Pancreas (tissue), 10 donors: ENCODE results near the gene SPIRE1. TPM values are rescaled to one million over a fixed set of nuclear protein-coding genes. Genes with fewer than 3 reads are reported as not detected.
"Not testable (repeated sequence)": the region's sequence is repeated elsewhere in the genome, so short reads cannot be mapped to it uniquely, and the experiment has no call there.

ENCODE experiments used
- ATAC-seq, 4 donors: fragments of 200-7000 bp; cut with Tn5 transposase; one replicate each; pipeline versions ENCODE4 v1.8.0 to v1.9.1; 2020; ENCODE audit warnings: mild to moderate bottlenecking in 4 of 4, moderate library complexity in 4 of 4
- DNase-seq, 6 donors: peaks; one replicate each; pipeline ENCODE4 v3.0.0-alpha.2; 2020
- FAIRE-seq: peaks from 2 replicates; lab custom pipeline; 2012; peaks lifted over from hg19 to GRCh38; lab: Jason Lieb, UNC
- H3K27ac ChIP-seq, 4 donors: fragments of 200-600 bp; sonication (generic); 1 replicate in 3 of 4; 2 replicates in 1 of 4; pipeline versions ENCODE4 v1.5.0 to v1.8.0; 2020
- H3K27me3 ChIP-seq, 4 donors: fragments of 200-600 bp; one replicate each; pipeline ENCODE4 v1.8.0; 2021
- H3K36me3 ChIP-seq, 3 donors: fragments of 200-600 bp; sonication (generic) in 1 of 3; one replicate each; pipeline versions ENCODE4 v1.5.0 to v1.8.0; 2020 to 2021
- H3K4me1 ChIP-seq, 3 donors: fragments of 200-600 bp; one replicate each; pipeline ENCODE4 v1.8.0; 2021
- H3K4me3 ChIP-seq, 4 donors: fragments of 200-600 bp; sonication (generic) in 2 of 4; one replicate each; pipeline versions ENCODE4 v1.5.0 to v1.8.0; 2020 to 2021
- H3K9me3 ChIP-seq, 4 donors: fragments of 200-600 bp; one replicate each; pipeline ENCODE4 v1.8.0; 2021
- CTCF ChIP-seq, 4 donors: fragments of 200-600 bp; sonication (generic) in 3 of 4; IDR thresholded peaks; one replicate each; pipeline versions ENCODE4 v1.5.0 to v1.8.0; 2021; ENCODE audit warnings: antibody characterized with exemption in 4 of 4
- WGBS, 2 donors: extraction: QIAGEN DNeasy Blood & Tissue Kit; methylation state at CpG; one replicate each; pipeline ENCODE4 v1.1.7; 2013; 5-methylcytosine and 5-hydroxymethylcytosine counted together
- intact Hi-C, 3 donors: fragments of 100-400 bp; cut with DNase I; formaldehyde crosslinking; loops; one replicate each; pipeline versions ENCODE4 v1.11.1 to v1.14.2; 2022
- polyA plus RNA-seq, 2 donors: library from polyadenylated mRNA; stranded (reverse); fragments of 200-250 nt; gene quantifications; one replicate each; pipeline ENCODE4 v1.2.3, GENCODE V29; 2013
- total RNA-seq, 6 donors: library from RNA; stranded (reverse); fragmentation: NEBNext Ultra II Directional in 4 of 6; extraction: Animal tissue kit (Norgen Biotek cat#: 25700) in 4 of 6; gene quantifications; one replicate each; pipeline versions ENCODE4 v1.2.1 to v1.2.4, GENCODE V29; 2021 to 2023
- donor health status: healthy with polysubstance abuse.
- donor health status: DM: no; HTN: no; CAD: no; lungs with moderate emphysema.
- donor health status: DM: no; HTN: no; CAD: no.
- donor health status: control.
- donor health status: control.
- donor health status: Bipolar disorder and iron deficiency.
- donor health status: DM: yes; HTN: yes; CAD: no.
- donor health status: DM: no; HTN: no; CAD: no.
- donor health status: DM: no; HTN: no; CAD: no.
- donor health status: DM: yes; HTN: yes; CAD: no.

The SPIRE1 gene
- total and polyA plus RNA-seq, 8 donors: 2.9 to 17.6 (median 10.0) TPM

GRCh38 chr18:12485479-12486105, 172.3 kb downstream of the SPIRE1 start:
- no peak for TF ChIP-seq CTCF (IDR thresholded peaks at IDR 0.05)
- no peak overlapping the region for H3K27ac ChIP-seq
- H3K4me3 ChIP-seq: no peak overlapping the region
- H3K9me3 ChIP-seq: no peaks in the 10 kb centered on the region
- H3K4me1 ChIP-seq: no peaks in the 10 kb centered on the region
- 90 to 96% methylated on average over 5 of the region's 5 CpGs for WGBS, 2 donors
- no peak for FAIRE-seq
- intact Hi-C loops: no loop called here
- no peaks in the 10 kb centered on the region for H3K36me3 ChIP-seq
- no peaks in the 10 kb centered on the region for H3K27me3 ChIP-seq
- ATAC-seq: no peak
- DNase-seq: no peak

- H3K27ac ChIP-seq, H3K9me3 ChIP-seq, H3K4me1 ChIP-seq, FAIRE-seq, H3K27me3 ChIP-seq, intact Hi-C loops, DNase-seq, ATAC-seq, H3K4me3 ChIP-seq, H3K36me3 ChIP-seq: not testable (repeated sequence)
- 95% methylated on average over 10 of the region's 10 CpGs for WGBS, 2 donors
These were observed 176.0 kb downstream of the SPIRE1 start for GRCh38 chr18:12481915-12482314.

DNA sequence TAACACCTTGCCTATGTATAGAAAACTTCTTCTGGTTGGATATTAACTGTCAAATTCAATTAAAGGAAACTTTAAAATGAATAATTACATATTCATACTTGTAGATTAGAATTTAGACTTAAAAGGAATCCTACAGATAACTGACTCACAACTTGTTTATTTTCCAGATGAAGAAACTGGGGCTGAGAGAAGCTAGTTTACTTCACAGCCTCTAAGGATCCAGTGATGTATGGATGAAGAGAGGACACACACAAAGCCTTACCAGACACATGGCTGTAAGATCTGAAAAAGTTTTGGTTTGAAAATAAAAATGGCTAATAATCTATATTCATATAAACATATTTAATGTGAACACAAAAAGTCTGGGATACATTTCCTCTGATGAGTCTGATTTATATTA, 177.9 kb downstream of the SPIRE1 start:
- Histone ChIP-seq H3K27ac (no peak overlapping the region), H3K4me1 (no peaks in the 10 kb centered on the region), H3K27me3 (no peaks in the 10 kb centered on the region), H3K4me3 (no peak overlapping the region), H3K36me3 (no peaks in the 10 kb centered on the region), H3K9me3 (no peaks in the 10 kb centered on the region)
- no peak for ATAC-seq
- DNase-seq: no peak
- no peak for FAIRE-seq
- TF ChIP-seq CTCF (IDR thresholded peaks at IDR 0.05): no peak
- intact Hi-C loops: no loop called here

DNA sequence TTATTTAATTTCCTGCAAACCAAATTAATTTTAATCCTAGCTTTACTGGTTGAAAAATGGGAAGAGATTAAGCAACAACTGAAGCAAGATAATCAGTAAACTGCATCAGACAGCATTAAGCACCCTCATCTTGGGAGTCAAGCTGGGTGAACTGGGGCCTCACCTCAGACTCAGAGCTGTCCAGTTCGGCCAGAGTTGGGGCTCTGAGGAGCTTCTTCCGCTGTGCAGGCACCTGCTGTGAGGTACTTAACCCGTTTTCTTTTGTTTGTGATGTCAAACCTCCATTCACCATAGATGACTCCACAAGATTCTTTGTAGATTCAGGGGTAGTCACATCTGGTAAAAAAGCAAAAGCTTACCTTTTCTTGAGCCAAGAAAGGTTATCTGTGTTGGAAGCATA, 178.4 kb downstream of the SPIRE1 start:
- H3K4me3 ChIP-seq: no peak overlapping the region
- H3K27me3 ChIP-seq: no peaks in the 10 kb centered on the region
- 78 to 84% methylated on average over 3 of the region's 3 CpGs for WGBS, 2 donors
- no peaks in the 10 kb centered on the region for H3K36me3 ChIP-seq
- intact Hi-C loops: no loop called here
- no peaks in the 10 kb centered on the region for H3K4me1 ChIP-seq
- FAIRE-seq (no peak), ATAC-seq (no peak), DNase-seq (no peak)
- no peak overlapping the region for H3K27ac ChIP-seq
- no peaks in the 10 kb centered on the region for H3K9me3 ChIP-seq
- TF ChIP-seq CTCF (IDR thresholded peaks at IDR 0.05): no peak

DNA sequence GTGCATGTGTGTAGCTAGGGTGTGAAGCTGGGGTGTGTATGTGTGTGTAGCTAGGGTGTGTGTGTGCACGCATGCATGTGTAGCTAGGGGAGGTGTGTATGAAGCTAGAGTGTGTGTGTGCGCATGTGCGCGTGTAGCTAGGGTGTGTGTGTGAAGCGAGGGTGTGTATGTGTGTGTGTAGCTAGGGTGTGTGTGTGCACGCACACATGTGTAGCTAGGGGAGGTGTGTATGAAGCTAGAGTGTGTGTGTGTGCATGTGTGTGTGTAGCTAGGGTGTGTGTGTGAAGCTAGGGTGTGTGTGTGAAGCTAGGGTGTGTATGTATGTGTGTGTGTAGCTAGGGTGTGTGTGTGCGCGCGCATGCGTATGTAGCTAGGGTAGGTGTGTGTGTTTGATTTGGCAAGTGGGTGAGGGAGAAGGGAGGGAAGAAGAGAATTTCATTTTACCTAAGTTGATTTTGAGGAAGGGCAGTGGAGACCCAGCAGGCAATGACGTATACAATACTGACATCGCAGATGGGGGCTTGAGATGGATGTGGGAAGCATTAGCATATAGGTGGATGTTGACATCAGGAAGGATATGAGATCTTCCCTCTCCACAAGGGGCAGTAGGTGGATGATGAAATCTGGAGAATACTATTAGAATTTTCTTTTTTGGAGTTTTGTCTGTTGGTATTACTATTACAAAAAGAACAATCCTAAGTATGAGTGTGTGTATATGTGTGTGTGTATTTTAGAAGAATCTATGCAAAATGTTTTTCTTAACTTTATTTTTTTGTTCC, 179.4 kb downstream of the SPIRE1 start:
- intact Hi-C loops: no loop called here
- DNase-seq: no peak
- no peak for TF ChIP-seq CTCF (IDR thresholded peaks at IDR 0.05)
- Histone ChIP-seq H3K27me3 (no peaks in the 10 kb centered on the region), H3K4me3 (no peak overlapping the region), H3K27ac (no peak overlapping the region), H3K9me3 (no peaks in the 10 kb centered on the region), H3K36me3 (no peaks in the 10 kb centered on the region), H3K4me1 (no peaks in the 10 kb centered on the region)
- no peak for ATAC-seq
- 95% methylated on average over 12 of the region's 12 CpGs for WGBS, 2 donors
- FAIRE-seq: no peak
